Natural killer cell treated with Interleukin-12 subunit alpha and Interleukin-12 subunit beta and Interleukin-15 and Interleukin-18, amount 100 ng/mL, for 72 hours (primary cell): Measurements from ENCODE around the gene SLC10A1. TPM values are rescaled to one million over a fixed set of nuclear protein-coding genes. Genes with fewer than 3 reads are reported as not detected.
"Not testable (repeated sequence)": the region's sequence is repeated elsewhere in the genome, so short reads cannot be mapped to it uniquely, and the experiment has no call there.

ENCODE experiments used
- ATAC-seq, 2 donors: fragments of 150-1000 bp; cut with Tn5 transposase in 1 of 2; sonication (Bioruptor Pico), chemical (Tn5 transposase) in 1 of 2; 2 replicates each; pipeline ENCODE4 v1.10.0; 2021
- DNase-seq: peaks from one replicate; pipeline ENCODE4 v3.0.0; 2022; ENCODE audit warnings: low spot score
- H3K27ac Mint-ChIP-seq, 2 donors: 1 replicate in 1 of 2; 2 replicates in 1 of 2; pipeline ENCODE4 v1.8.0; 2022; ENCODE audit warnings: mixed read lengths in 2 of 2, mild to moderate bottlenecking in 1 of 2, moderate library complexity in 1 of 2
- H3K27me3 Mint-ChIP-seq, 2 donors: 1 replicate in 1 of 2; 2 replicates in 1 of 2; pipeline ENCODE4 v1.8.0; 2022; ENCODE audit warnings: mixed read lengths in 2 of 2
- H3K36me3 Mint-ChIP-seq: one replicate; pipeline ENCODE4 v1.8.0; 2022; ENCODE audit warnings: mixed read lengths
- H3K4me1 Mint-ChIP-seq, 2 donors: 1 replicate in 1 of 2; 2 replicates in 1 of 2; pipeline ENCODE4 v1.8.0; 2022; ENCODE audit warnings: low read depth in 2 of 2, mixed read lengths in 2 of 2, mild to moderate bottlenecking in 1 of 2
- H3K4me3 Mint-ChIP-seq: one replicate; pipeline ENCODE4 v1.8.0; 2022; ENCODE audit warnings: mixed read lengths
- H3K9me3 Mint-ChIP-seq: 2 replicates; pipeline ENCODE4 v1.8.0; 2022; ENCODE audit warnings: mixed read lengths
- total RNA-seq, 2 donors: library from RNA; stranded (reverse); gene quantifications; one replicate each; pipeline ENCODE4 v1.2.3, GENCODE V29; 2022

SLC10A1 gene
- total RNA-seq, 2 donors from 2014 or later, result not detected

GRCh38 chr14:69818758-69819191, 21.7 kb upstream of the SLC10A1 start:
- no peak overlapping the region for H3K27ac Mint-ChIP-seq
- ATAC-seq (peak; percentile 74 to 82), DNase-seq (no peak)
- H3K36me3 Mint-ChIP-seq, result no peaks in the 10 kb centered on the region
- peaks cover 0 to 10% of the 10 kb centered on the region in 2 donors for H3K27me3 Mint-ChIP-seq
- H3K4me1 Mint-ChIP-seq, result peaks cover 3 to 5% of the 10 kb centered on the region in 2 donors
- H3K4me3 Mint-ChIP-seq, result no peak overlapping the region
- H3K9me3 Mint-ChIP-seq, result no peaks in the 10 kb centered on the region

DNA sequence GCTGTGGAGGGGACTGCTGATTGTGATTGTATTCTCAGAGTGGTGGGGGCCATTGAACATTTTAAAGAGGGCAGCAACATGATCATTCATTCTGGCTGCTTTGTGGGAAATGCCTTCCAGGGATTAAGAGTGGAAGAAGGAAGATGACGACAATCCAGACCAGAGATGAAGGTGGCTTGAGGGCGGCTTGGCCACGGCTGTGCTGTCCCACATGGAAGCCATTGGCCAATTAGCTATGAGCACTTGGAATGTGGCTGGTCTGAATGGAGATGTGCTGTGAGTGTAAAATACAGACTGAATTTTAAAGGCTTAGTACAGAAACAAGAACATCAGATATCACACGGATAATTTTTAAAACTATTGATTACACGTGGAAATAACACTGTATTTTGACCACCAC, 19.2 kb upstream of the SLC10A1 start:
- H3K27me3 Mint-ChIP-seq, result peaks cover 0 to 7% of the 10 kb centered on the region in 2 donors
- no peaks in the 10 kb centered on the region for H3K36me3 Mint-ChIP-seq
- DNase-seq, result no peak
- H3K4me1 Mint-ChIP-seq, result peaks cover 3 to 5% of the 10 kb centered on the region in 2 donors
- ATAC-seq, result no peak
- no peaks in the 10 kb centered on the region for H3K9me3 Mint-ChIP-seq
- no peak overlapping the region for H3K27ac Mint-ChIP-seq
- H3K4me3 Mint-ChIP-seq, result no peak overlapping the region

- Mint-ChIP-seq H3K4me3 (no peak overlapping the region), H3K4me1 (peaks cover 3 to 5% of the 10 kb centered on the region in 2 donors), H3K36me3 (no peaks in the 10 kb centered on the region), H3K27me3 (peaks cover 0 to 5% of the 10 kb centered on the region in 2 donors), H3K27ac (no peak overlapping the region), H3K9me3 (no peaks in the 10 kb centered on the region)
- no peak for DNase-seq
- no peak for ATAC-seq
Measured at GRCh38 chr14:69815556-69815955, 18.5 kb upstream of the SLC10A1 start.

- Mint-ChIP-seq H3K4me1 (peaks cover 3 to 5% of the 10 kb centered on the region in 2 donors), H3K27me3 (peaks cover 0 to 2% of the 10 kb centered on the region in 2 donors), H3K9me3 (no peaks in the 10 kb centered on the region)
Measured at GRCh38 chr14:69814397-69814796, 17.4 kb upstream of the SLC10A1 start.

DNA sequence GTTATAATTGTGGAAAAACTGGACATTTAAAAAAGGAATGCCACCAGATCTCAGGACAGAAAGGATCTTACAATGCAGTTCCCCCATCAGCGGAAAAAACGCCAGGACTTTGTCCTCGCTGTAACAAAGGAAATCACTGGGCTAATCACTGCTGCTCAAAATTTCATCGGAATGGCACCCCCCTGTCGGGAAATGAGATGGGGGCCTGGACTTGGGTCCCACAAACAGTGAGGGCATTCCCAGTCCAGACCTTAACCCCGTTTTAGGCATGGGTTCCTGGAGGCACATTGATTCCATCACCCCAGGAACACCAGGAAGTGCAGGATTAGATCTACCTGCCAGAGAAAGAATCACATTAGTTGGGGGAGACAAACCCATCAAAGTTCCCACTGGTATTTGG, 16.3 kb upstream of the SLC10A1 start:
- H3K4me1 Mint-ChIP-seq, H3K27ac Mint-ChIP-seq, H3K9me3 Mint-ChIP-seq, H3K36me3 Mint-ChIP-seq, H3K4me3 Mint-ChIP-seq, H3K27me3 Mint-ChIP-seq, DNase-seq, ATAC-seq: not testable (repeated sequence)

More at GRCh38 chr14:69814397-69814796, 17.4 kb upstream of the SLC10A1 start:
- DNase-seq (no peak), ATAC-seq (no peak)
- no peak overlapping the region for H3K4me3 Mint-ChIP-seq
- no peak overlapping the region for H3K27ac Mint-ChIP-seq
- H3K36me3 Mint-ChIP-seq, result no peaks in the 10 kb centered on the region

- Mint-ChIP-seq H3K4me3 (no peak overlapping the region), H3K27ac (no peak overlapping the region), H3K4me1 (no peaks in the 10 kb centered on the region), H3K9me3 (no peaks in the 10 kb centered on the region), H3K36me3 (no peaks in the 10 kb centered on the region), H3K27me3 (no peaks in the 10 kb centered on the region)
- ATAC-seq (no peak), DNase-seq (no peak)
Measured at GRCh38 chr14:69812711-69813110, 15.7 kb upstream of the SLC10A1 start.

DNA sequence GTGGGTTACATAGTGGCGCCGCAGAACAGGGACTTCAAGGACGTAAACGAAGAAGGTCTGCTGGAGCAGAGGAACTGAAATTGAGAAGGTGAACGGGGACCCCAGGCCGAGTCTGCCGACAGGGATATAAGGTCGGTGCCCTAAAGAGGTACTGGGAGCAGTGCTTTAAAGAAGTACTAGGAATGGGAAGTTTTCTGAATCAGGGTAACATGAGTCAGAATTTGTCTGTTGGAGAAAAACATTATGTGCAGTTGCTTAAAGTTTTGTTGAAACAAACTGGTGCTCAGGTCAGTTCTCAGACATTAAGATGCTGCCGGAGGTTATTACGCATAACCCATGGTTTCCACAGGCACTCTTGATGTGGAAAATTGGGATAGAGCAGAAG, 14.8 kb upstream of the SLC10A1 start:
- Mint-ChIP-seq H3K36me3 (no peaks in the 10 kb centered on the region), H3K4me3 (no peak overlapping the region), H3K9me3 (no peaks in the 10 kb centered on the region), H3K27ac (no peak overlapping the region), H3K27me3 (no peaks in the 10 kb centered on the region), H3K4me1 (no peaks in the 10 kb centered on the region)
- DNase-seq, result no peak
- no peak for ATAC-seq

- Mint-ChIP-seq H3K9me3 (no peaks in the 10 kb centered on the region), H3K27ac (no peak overlapping the region), H3K27me3 (no peaks in the 10 kb centered on the region), H3K4me3 (no peak overlapping the region), H3K36me3 (no peaks in the 10 kb centered on the region), H3K4me1 (no peaks in the 10 kb centered on the region)
- DNase-seq, result no peak
- ATAC-seq, result no peak
Measured at GRCh38 chr14:69811227-69811867, 14.3 kb upstream of the SLC10A1 start.

- Mint-ChIP-seq H3K36me3 (no peaks in the 10 kb centered on the region), H3K9me3 (no peaks in the 10 kb centered on the region), H3K27ac (no peak overlapping the region), H3K4me3 (no peak overlapping the region), H3K27me3 (peaks cover 0 to 5% of the 10 kb centered on the region in 2 donors), H3K4me1 (no peaks in the 10 kb centered on the region)
- ATAC-seq (no peak), DNase-seq (no peak)
Measured at GRCh38 chr14:69808919-69809808, 12.1 kb upstream of the SLC10A1 start.

DNA sequence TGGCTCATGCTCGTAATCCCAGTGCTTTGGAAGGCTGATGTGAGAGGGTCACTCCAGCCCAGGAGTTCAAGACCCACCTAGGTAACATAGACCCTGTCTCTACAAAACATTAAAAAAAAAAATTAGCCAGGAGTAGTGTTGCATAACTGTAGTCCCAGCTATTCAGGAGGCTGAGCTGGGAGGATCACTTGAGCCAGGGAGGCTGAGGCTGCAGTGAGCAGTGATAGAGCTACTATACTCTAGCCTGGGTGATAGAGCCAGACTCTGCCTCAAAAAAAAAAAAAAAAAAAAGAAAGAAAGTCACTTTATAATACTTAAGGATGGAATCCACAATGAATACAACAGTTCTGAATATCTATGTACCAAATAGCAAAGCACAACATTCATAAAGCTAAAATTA, 10.2 kb upstream of the SLC10A1 start:
- H3K4me1 Mint-ChIP-seq, result no peaks in the 10 kb centered on the region
- H3K27ac Mint-ChIP-seq, result no peak overlapping the region
- no peak overlapping the region for H3K4me3 Mint-ChIP-seq
- no peaks in the 10 kb centered on the region for H3K9me3 Mint-ChIP-seq
- DNase-seq (no peak), ATAC-seq (no peak)
- no peaks in the 10 kb centered on the region for H3K36me3 Mint-ChIP-seq
- H3K27me3 Mint-ChIP-seq, result peaks cover 0 to 5% of the 10 kb centered on the region in 2 donors

DNA sequence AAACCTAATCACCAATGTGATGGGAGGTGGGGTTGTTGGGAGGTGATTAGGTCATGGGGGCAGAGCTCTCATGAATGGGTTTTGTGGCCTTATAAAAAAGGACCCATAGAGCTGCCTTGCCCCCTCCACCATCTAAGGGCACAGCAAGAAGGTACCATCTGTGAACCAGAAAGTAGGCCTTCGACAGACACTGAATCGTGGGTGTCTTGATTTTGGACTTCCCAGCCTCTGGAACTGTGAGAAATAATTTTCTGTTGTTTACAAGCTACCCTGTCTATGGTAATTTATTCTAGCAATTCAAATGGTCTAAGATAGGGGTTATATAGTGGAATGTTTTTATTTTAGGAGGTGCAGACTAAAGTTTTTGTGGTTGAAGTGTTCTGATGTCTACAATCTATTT, 7.9 kb upstream of the SLC10A1 start:
- Mint-ChIP-seq H3K4me3 (no peak overlapping the region), H3K36me3 (peaks cover 10% of the 10 kb centered on the region), H3K4me1 (no peaks in the 10 kb centered on the region), H3K27me3 (peaks cover 0 to 5% of the 10 kb centered on the region in 2 donors), H3K27ac (no peak overlapping the region), H3K9me3 (no peaks in the 10 kb centered on the region)
- ATAC-seq (no peak), DNase-seq (no peak)

GRCh38 chr14:69803753-69804152, 6.7 kb upstream of the SLC10A1 start:
- no peak overlapping the region for H3K4me3 Mint-ChIP-seq
- no peaks in the 10 kb centered on the region for H3K4me1 Mint-ChIP-seq
- DNase-seq, result no peak
- H3K27me3 Mint-ChIP-seq, result peaks cover 0 to 5% of the 10 kb centered on the region in 2 donors
- no peak for ATAC-seq
- H3K27ac Mint-ChIP-seq, result no peak overlapping the region
- no peaks in the 10 kb centered on the region for H3K9me3 Mint-ChIP-seq
- H3K36me3 Mint-ChIP-seq, result peaks cover 10% of the 10 kb centered on the region

DNA sequence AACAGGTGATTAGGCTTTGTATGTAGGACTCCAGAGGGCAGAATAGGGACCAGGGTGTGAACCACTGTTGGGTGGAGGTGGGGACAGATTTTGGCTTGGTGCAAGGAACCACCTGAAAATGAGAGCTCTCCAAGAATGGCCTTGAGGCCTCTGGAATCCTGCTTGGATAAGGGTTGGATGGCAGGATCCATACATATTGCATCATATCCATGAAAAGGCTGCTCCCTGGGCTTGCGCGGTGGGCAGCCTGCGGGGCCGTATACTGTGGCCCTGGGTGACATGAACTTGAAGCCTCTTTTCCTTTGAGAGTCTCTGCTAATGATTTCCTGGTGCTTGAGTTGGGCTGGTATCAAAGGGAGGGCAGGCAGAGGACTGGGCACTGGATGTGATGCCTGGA, 1.3 kb upstream of the SLC10A1 start:
- ATAC-seq (no peak), DNase-seq (no peak)
- no peaks in the 10 kb centered on the region for H3K27me3 Mint-ChIP-seq
- H3K36me3 Mint-ChIP-seq, result peaks cover 10% of the 10 kb centered on the region
- no peak overlapping the region for H3K4me3 Mint-ChIP-seq
- no peaks in the 10 kb centered on the region for H3K4me1 Mint-ChIP-seq
- no peaks in the 10 kb centered on the region for H3K9me3 Mint-ChIP-seq
- no peak overlapping the region for H3K27ac Mint-ChIP-seq

- ATAC-seq (no peak), DNase-seq (no peak)
- H3K4me3 Mint-ChIP-seq, result no peak overlapping the region
- H3K27me3 Mint-ChIP-seq, result no peaks in the 10 kb centered on the region
- H3K9me3 Mint-ChIP-seq, result no peaks in the 10 kb centered on the region
- peaks cover 10% of the 10 kb centered on the region for H3K36me3 Mint-ChIP-seq
- no peaks in the 10 kb centered on the region for H3K4me1 Mint-ChIP-seq
- H3K27ac Mint-ChIP-seq, result no peak overlapping the region
Measured at GRCh38 chr14:69797573-69798338, 715 bp upstream of the SLC10A1 start.
